Activated CD4-positive, CD25-positive, alpha-beta regulatory T cell treated with anti-CD3 and anti-CD28 coated beads, Interleukin-2, amount 50 U/mL, for 24 hours (primary cell): ENCODE data around the gene NEGR1.

Experiments used
- ATAC-seq, 2 donors: fragments of 150-1000 bp; cut with Tn5 transposase; one replicate each; pipeline ENCODE4 v1.10.0; 2021; ENCODE audit warnings: mild to moderate bottlenecking in 1 of 2, moderate library complexity in 1 of 2

Gene NEGR1

GRCh38 chr1:71666609-71667008 is 615.7 kb downstream of the NEGR1 start:
- no peak for ATAC-seq

- ATAC-seq, result no peak
These were observed 621.9 kb downstream of the NEGR1 start for GRCh38 chr1:71660411-71660810.

- ATAC-seq, result no peak
These were observed 624.3 kb downstream of the NEGR1 start for GRCh38 chr1:71657891-71658679.

GRCh38 chr1:71656902-71657301 is 625.4 kb downstream of the NEGR1 start:
- ATAC-seq, result no peak

GRCh38 chr1:71655604-71656003 is 626.7 kb downstream of the NEGR1 start:
- ATAC-seq, result no peak

GRCh38 chr1:71653952-71654351 is 628.4 kb downstream of the NEGR1 start:
- no peak for ATAC-seq

- ATAC-seq, result no peak
These were observed 631.1 kb downstream of the NEGR1 start for GRCh38 chr1:71651214-71651613.

GRCh38 chr1:71650119-71650518 is 632.2 kb downstream of the NEGR1 start:
- no peak for ATAC-seq

GRCh38 chr1:71649608-71650007 is 632.7 kb downstream of the NEGR1 start:
- ATAC-seq, result no peak

- ATAC-seq, result no peak
These were observed 634.6 kb downstream of the NEGR1 start for GRCh38 chr1:71647513-71648300.

GRCh38 chr1:71645015-71645414 is 637.3 kb downstream of the NEGR1 start:
- ATAC-seq, result no peak

- ATAC-seq, result no peak
These were observed 640.4 kb downstream of the NEGR1 start for GRCh38 chr1:71641903-71642302.

- no peak for ATAC-seq
These were observed 641.3 kb downstream of the NEGR1 start for GRCh38 chr1:71640998-71641397.

- ATAC-seq, result no peak
These were observed 642.2 kb downstream of the NEGR1 start for GRCh38 chr1:71640116-71640515.

- no peak for ATAC-seq
These were observed 644.1 kb downstream of the NEGR1 start for GRCh38 chr1:71638081-71638766.

- no peak for ATAC-seq
These were observed 646.8 kb downstream of the NEGR1 start for GRCh38 chr1:71635568-71635967.

GRCh38 chr1:71634159-71634558 is 648.2 kb downstream of the NEGR1 start:
- ATAC-seq, result no peak

GRCh38 chr1:71630073-71630472 is 652.3 kb downstream of the NEGR1 start:
- ATAC-seq, result no peak

GRCh38 chr1:71625004-71625403 is 657.3 kb downstream of the NEGR1 start:
- no peak for ATAC-seq

GRCh38 chr1:71623888-71624287 is 658.5 kb downstream of the NEGR1 start:
- ATAC-seq, result no peak

- ATAC-seq, result no peak
These were observed 660.6 kb downstream of the NEGR1 start for GRCh38 chr1:71621785-71622184.

GRCh38 chr1:71618766-71619530 is 663.4 kb downstream of the NEGR1 start:
- no peak for ATAC-seq

GRCh38 chr1:71618191-71618590 is 664.1 kb downstream of the NEGR1 start:
- no peak for ATAC-seq
